Thyroid gland (tissue), 4 donors: ENCODE measurements around the gene OSBPL1A. TPM values are rescaled to one million over a fixed set of nuclear protein-coding genes. Genes with fewer than 3 reads are reported as not detected.

Source experiments
- DNase-seq, 2 donors: peaks; one replicate each; pipeline ENCODE4 v3.0.0-alpha.2; 2019
- H3K27ac ChIP-seq, 3 donors: fragments of 200-600 bp; sonication (generic); 1 replicate in 2 of 3; 2 replicates in 1 of 3; pipeline ENCODE4 v1.5.1; 2016 to 2019; ENCODE audit warnings: mild to moderate bottlenecking in 1 of 3, moderate library complexity in 1 of 3
- H3K27me3 ChIP-seq: fragments of 200-600 bp; sonication (generic); one replicate; pipeline ENCODE4 v1.5.1; 2019
- H3K36me3 ChIP-seq, 2 donors: fragments of 200-600 bp; sonication (generic); one replicate each; pipeline ENCODE4 v1.5.1; 2016 to 2019
- H3K4me1 ChIP-seq, 2 donors: fragments of 200-600 bp; sonication (generic); one replicate each; pipeline ENCODE4 v1.5.1; 2017 to 2019
- H3K4me3 ChIP-seq, 3 donors: fragments of 200-600 bp; sonication (generic); replicated peaks in 1 of 3; 1 replicate in 2 of 3; 2 replicates in 1 of 3; pipeline ENCODE4 v1.5.1; 2016; ENCODE audit warnings: mild to moderate bottlenecking in 1 of 3
- H3K9me3 ChIP-seq: fragments of 200-600 bp; sonication (generic); one replicate; pipeline ENCODE4 v1.5.1; 2017
- CTCF ChIP-seq, 6 experiments: fragments of 200-600 bp in 3 of 6; fragments of 450-650 bp in 3 of 6; sonication (generic) in 3 of 6; IDR thresholded peaks; one replicate each; pipeline ENCODE4 v1.5.1; 2016 to 2019; ENCODE audit warnings: antibody characterized with exemption in 6 of 6, mild to moderate bottlenecking in 2 of 6, inconsistent platforms in 1 of 6, moderate library complexity in 1 of 6
- POLR2A ChIP-seq, 2 donors: fragments of 450-650 bp; IDR thresholded peaks; one replicate each; pipeline ENCODE4 v1.6.1; 2017; ENCODE audit warnings: antibody characterized with exemption in 2 of 2, mild to moderate bottlenecking in 2 of 2, moderate library complexity in 1 of 2
- WGBS, 2 donors: methylation state at CpG; one replicate each; pipeline ENCODE4 v1.1.5; 2017; 5-methylcytosine and 5-hydroxymethylcytosine counted together
- intact Hi-C: fragments of 100-400 bp; cut with DNase I; formaldehyde crosslinking; loops from one replicate; pipeline ENCODE4 v1.15.1; 2023
- total RNA-seq, 4 donors: library from RNA; depleted of rRNA; stranded (reverse); fragments of >200 nt; gene quantifications; one replicate each; pipeline ENCODE4 v1.2.3, GENCODE V29; 2016

Gene OSBPL1A
- total RNA-seq, 4 donors from 2014 or later, result 47.0 to 57.4 (median 48.2) TPM

- Histone ChIP-seq H3K4me3 (no peak overlapping the region), H3K27ac (peak overlapping the region; percentile 2 to 68 (median 15)), H3K27me3 (no peaks in the 10 kb centered on the region), H3K9me3 (no peaks in the 10 kb centered on the region), H3K4me1 (peaks cover 15 to 22% of the 10 kb centered on the region in 2 donors), H3K36me3 (no peaks in the 10 kb centered on the region)
- intact Hi-C loops, result no loop called here
- DNase-seq, result no peak
- TF ChIP-seq CTCF (IDR thresholded peaks at IDR 0.05) (no peak), POLR2A (IDR thresholded peaks at IDR 0.05) (no peak)
- 26 to 64% methylated on average over 1 of the region's 1 CpG for WGBS, 2 donors
These were observed 182.7 kb downstream of the OSBPL1A start for GRCh38 chr18:24214913-24215312.

- Histone ChIP-seq H3K4me1 (peaks cover 15 to 22% of the 10 kb centered on the region in 2 donors), H3K36me3 (no peaks in the 10 kb centered on the region), H3K27ac (peak overlapping the region in 1 of 3 donors; percentile 68), H3K9me3 (no peaks in the 10 kb centered on the region), H3K27me3 (no peaks in the 10 kb centered on the region), H3K4me3 (no peak overlapping the region)
- 83 to 88% methylated on average over 6 of the region's 6 CpGs for WGBS, 2 donors
- intact Hi-C loops, result no loop called here
- DNase-seq, result no peak
- TF ChIP-seq POLR2A (IDR thresholded peaks at IDR 0.05) (no peak), CTCF (IDR thresholded peaks at IDR 0.05) (no peak)
These were observed 183.5 kb downstream of the OSBPL1A start for GRCh38 chr18:24214144-24214543.

- H3K4me3 ChIP-seq, result no peak overlapping the region
- H3K4me1 ChIP-seq, result peaks cover 15 to 22% of the 10 kb centered on the region in 2 donors
- no peaks in the 10 kb centered on the region for H3K27me3 ChIP-seq
- no peak for DNase-seq
- no peaks in the 10 kb centered on the region for H3K36me3 ChIP-seq
- no peak for TF ChIP-seq POLR2A (IDR thresholded peaks at IDR 0.05)
- TF ChIP-seq CTCF (IDR thresholded peaks at IDR 0.05), result no peak
- H3K27ac ChIP-seq, result no peak overlapping the region
- H3K9me3 ChIP-seq, result no peaks in the 10 kb centered on the region
- intact Hi-C loops, result no loop called here
- 93 to 97% methylated on average over 6 of the region's 6 CpGs for WGBS, 2 donors
These were observed 184.7 kb downstream of the OSBPL1A start for GRCh38 chr18:24212939-24213338.

- Histone ChIP-seq H3K4me3 (no peak overlapping the region), H3K27me3 (no peaks in the 10 kb centered on the region), H3K9me3 (no peaks in the 10 kb centered on the region), H3K36me3 (no peaks in the 10 kb centered on the region), H3K27ac (no peak overlapping the region), H3K4me1 (peaks cover 3 to 5% of the 10 kb centered on the region in 2 donors)
- DNase-seq, result no peak
- intact Hi-C loops, result no loop called here
- WGBS, 2 donors, result 79 to 97% methylated on average over 6 of the region's 6 CpGs
- TF ChIP-seq CTCF (IDR thresholded peaks at IDR 0.05), result no peak
- TF ChIP-seq POLR2A (IDR thresholded peaks at IDR 0.05), result no peak
These were observed 188.1 kb downstream of the OSBPL1A start for GRCh38 chr18:24209558-24209957.

GRCh38 chr18:24208270-24209035 is 189.2 kb downstream of the OSBPL1A start:
- Histone ChIP-seq H3K4me1 (no peaks in the 10 kb centered on the region), H3K27ac (no peak overlapping the region), H3K9me3 (no peaks in the 10 kb centered on the region), H3K36me3 (no peaks in the 10 kb centered on the region), H3K27me3 (no peaks in the 10 kb centered on the region), H3K4me3 (no peak overlapping the region)
- TF ChIP-seq POLR2A (IDR thresholded peaks at IDR 0.05) (no peak), CTCF (IDR thresholded peaks at IDR 0.05) (no peak)
- no peak for DNase-seq
- WGBS, 2 donors, result 44 to 47% methylated on average over 2 of the region's 2 CpGs
- intact Hi-C loops, result no loop called here
